Astrocyte of the spinal cord (primary cell): ENCODE measurements around the gene SYNDIG1.

Experiments used
- DNase-seq: peaks from one replicate; pipeline ENCODE4 v3.0.0; 2011; ENCODE audit warnings: low read depth, low spot score
- H3K4me3 ChIP-seq: 2 replicates; pipeline ENCODE4 v1.5.1; 2011; ENCODE audit warnings: low read depth, mild to moderate bottlenecking, low read length, moderate library complexity
- CTCF ChIP-seq: IDR thresholded peaks from 2 replicates; pipeline ENCODE4 v1.5.1; 2012; ENCODE audit warnings: low read depth, mild to moderate bottlenecking, low read length, inconsistent platforms
- in situ Hi-C: cut with HindIII; loops from 2 replicates; pipeline ENCODE4 v1.10.0; 2017; ENCODE audit warnings: low sequenced_read_pairs

SYNDIG1 gene

GRCh38 chr20:24559114-24559732 lies 89.8 kb downstream of the SYNDIG1 start:
- no peak overlapping the region for H3K4me3 ChIP-seq
- TF ChIP-seq CTCF, result no peak
- no peak for DNase-seq
- in situ Hi-C loops, result no loop called here

DNA sequence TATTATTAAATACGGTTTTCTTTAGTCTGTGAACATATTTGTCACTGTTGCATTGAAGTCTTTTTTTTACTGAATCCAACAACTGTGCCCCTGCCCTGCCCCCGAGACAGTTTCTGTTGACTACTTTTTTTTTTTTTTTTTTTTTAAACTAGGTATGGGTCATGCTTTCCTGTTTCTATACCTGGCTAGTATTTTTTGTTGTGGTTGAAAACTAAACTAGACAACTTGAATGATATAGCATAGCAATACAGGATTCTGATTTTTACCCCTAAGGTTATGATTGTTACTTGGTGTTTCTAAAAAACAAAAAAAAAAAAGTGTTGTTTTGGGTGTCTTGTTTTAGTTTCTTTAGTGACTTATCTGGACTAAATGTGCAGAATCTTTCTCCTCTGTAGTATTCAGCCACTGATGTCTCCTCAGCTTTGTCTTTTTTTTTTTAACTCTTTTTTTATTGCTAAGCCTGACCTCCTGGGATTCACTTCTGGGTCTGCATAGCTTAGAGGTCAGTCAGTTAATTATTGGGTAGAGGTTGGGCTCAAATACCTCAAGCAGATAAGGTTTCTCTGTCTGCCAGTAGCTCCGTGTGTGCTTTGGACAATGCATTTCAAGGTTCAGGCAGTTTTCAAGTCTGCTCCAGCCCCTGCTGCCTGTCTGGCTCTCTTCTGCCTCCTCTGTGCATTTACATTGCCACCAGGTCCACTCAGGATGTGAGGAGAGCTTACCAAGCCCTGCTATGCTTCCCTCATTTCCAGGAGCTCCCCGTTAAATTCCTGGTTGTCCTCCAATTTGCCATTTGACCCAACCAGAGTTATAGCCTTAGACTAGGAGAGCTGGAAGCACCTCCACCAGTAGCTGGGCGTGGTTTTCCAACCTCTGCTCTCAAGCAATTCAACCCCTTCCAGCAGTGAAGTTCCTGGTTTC lies 91.4 kb downstream of the SYNDIG1 start:
- no peak overlapping the region for H3K4me3 ChIP-seq
- peak; percentile 26 for DNase-seq
- TF ChIP-seq CTCF, result no peak
- in situ Hi-C loops, result no loop called here

- DNase-seq, result no peak
- in situ Hi-C loops, result no loop called here
- TF ChIP-seq CTCF, result no peak
- no peak overlapping the region for H3K4me3 ChIP-seq
Measured at GRCh38 chr20:24565835-24566351, 96.5 kb downstream of the SYNDIG1 start.

- in situ Hi-C loops, result no loop called here
- TF ChIP-seq CTCF, result no peak
- no peak overlapping the region for H3K4me3 ChIP-seq
- no peak for DNase-seq
Measured at GRCh38 chr20:24566656-24567055, 97.2 kb downstream of the SYNDIG1 start.

DNA sequence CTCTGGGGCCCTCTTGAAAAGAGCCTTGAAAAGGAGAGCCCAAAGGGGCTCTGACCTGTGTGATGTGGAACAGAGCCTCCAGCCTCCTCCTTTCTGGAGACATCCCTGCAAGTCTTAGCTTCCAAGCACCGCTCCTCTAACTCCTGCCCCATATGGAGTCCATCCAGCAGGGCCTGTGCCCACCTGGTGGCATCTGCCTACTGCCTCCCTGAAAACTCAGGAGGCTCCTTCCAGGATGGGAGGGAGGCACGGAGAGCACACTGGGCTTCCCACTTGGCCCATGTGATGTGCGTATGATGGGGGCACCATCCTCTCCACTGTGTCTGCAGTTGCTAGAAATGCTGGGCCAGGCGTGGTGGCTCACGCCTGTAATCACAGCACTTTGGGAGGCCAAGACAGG lies 98.1 kb downstream of the SYNDIG1 start:
- H3K4me3 ChIP-seq, result no peak overlapping the region
- in situ Hi-C loops, result no loop called here
- TF ChIP-seq CTCF, result no peak
- DNase-seq, result no peak

DNA sequence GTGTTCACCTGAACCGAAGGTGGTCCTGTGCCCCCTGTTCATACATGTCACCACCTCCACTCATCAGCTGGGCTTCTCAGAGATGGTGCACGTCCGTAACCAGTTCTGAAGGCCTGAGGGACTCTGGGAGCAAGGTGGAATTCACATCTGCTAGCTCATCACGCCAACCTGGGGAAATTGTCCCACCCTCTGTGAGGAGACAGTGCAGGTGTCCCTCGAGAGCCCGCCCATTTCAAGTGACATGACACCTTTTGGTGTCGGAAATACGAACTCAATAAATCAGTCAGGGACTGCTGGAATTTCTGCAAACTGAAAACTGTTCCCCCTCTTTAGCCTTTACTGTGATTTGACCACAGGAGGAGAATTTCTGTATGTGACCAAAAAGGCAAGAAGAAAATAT lies 99.4 kb downstream of the SYNDIG1 start:
- in situ Hi-C loops, result no loop called here
- H3K4me3 ChIP-seq, result no peak overlapping the region

More for the DNA sequence above, 99.4 kb downstream of the SYNDIG1 start:
- TF ChIP-seq CTCF, result no peak
- DNase-seq, result no peak
